ENCODE data around the gene HOMEZ.

- TF ChIP-seq CTCF (IDR thresholded peaks at IDR 0.05; ENCODE audit: low read length) (no peak), EZH2 (optimal IDR thresholded peaks at IDR 0.05; ENCODE audit: low read depth, low read length) (no peak), EZH2phosphoT487 (IDR thresholded peaks at IDR 0.05; ENCODE audit: low read length) (no peak)
Measured at GRCh38 chr14:23297096-23297495, 11.2 kb upstream of the HOMEZ start.
